Upper lobe of left lung (tissue), 6 donors: ENCODE measurements around the gene SDK2. TPM values are rescaled to one million over a fixed set of nuclear protein-coding genes. Genes with fewer than 3 reads are reported as not detected.
A peak's percentile ranks its signal among the peaks of the same experiment; 100 is the strongest.

ENCODE experiments used
- ATAC-seq, 2 donors: fragments of 200-7000 bp; cut with Tn5 transposase; one replicate each; pipeline ENCODE4 v1.9.1; 2022; ENCODE audit warnings: mild to moderate bottlenecking in 2 of 2, moderate library complexity in 2 of 2; ENCODE audit not compliant: low FRiP score in 2 of 2
- DNase-seq, 2 donors: peaks; one replicate each; pipeline ENCODE4 v3.0.0-alpha.2; 2019 to 2020
- H3K27ac ChIP-seq, 4 donors: fragments of 200-600 bp; sonication (generic); one replicate each; pipeline ENCODE4 v1.5.1; 2016 to 2019
- H3K27me3 ChIP-seq, 4 donors: fragments of 200-600 bp; sonication (generic); one replicate each; pipeline ENCODE4 v1.5.1; 2017 to 2019
- H3K36me3 ChIP-seq, 4 donors: fragments of 200-600 bp; sonication (generic); one replicate each; pipeline ENCODE4 v1.5.1; 2016 to 2019
- H3K4me1 ChIP-seq, 4 donors: fragments of 200-600 bp; sonication (generic); one replicate each; pipeline ENCODE4 v1.5.1; 2018 to 2019
- H3K4me3 ChIP-seq, 4 donors: fragments of 200-600 bp; sonication (generic); one replicate each; pipeline ENCODE4 v1.5.1; 2017 to 2019; ENCODE audit warnings: mild to moderate bottlenecking in 2 of 4, moderate library complexity in 1 of 4
- H3K9me3 ChIP-seq, 4 donors: fragments of 200-600 bp; sonication (generic); one replicate each; pipeline ENCODE4 v1.5.1; 2018 to 2019
- EP300 ChIP-seq, 4 donors: sonication (generic); formaldehyde crosslinking; IDR thresholded peaks; one replicate each; pipeline ENCODE4 v1.5.1; 2017; ENCODE audit warnings: antibody characterized with exemption in 4 of 4, control low read depth in 2 of 4
- POLR2A ChIP-seq, 4 donors: fragments of 450-650 bp; IDR thresholded peaks; one replicate each; pipeline ENCODE4 v1.5.1; 2016 to 2017; ENCODE audit warnings: antibody characterized with exemption in 4 of 4, mild to moderate bottlenecking in 2 of 4
- POLR2AphosphoS5 ChIP-seq, 2 donors: sonication (generic); formaldehyde crosslinking; IDR thresholded peaks; one replicate each; pipeline ENCODE4 v1.5.1; 2017; ENCODE audit warnings: antibody characterized with exemption in 2 of 2
- WGBS, 2 donors: methylation state at CpG; one replicate each; pipeline ENCODE4 v1.1.5; 2017 to 2018; 5-methylcytosine and 5-hydroxymethylcytosine counted together
- total RNA-seq, 6 donors: library from RNA; depleted of rRNA in 4 of 6; stranded (reverse); fragments of >200 nt in 4 of 6; gene quantifications; one replicate each; pipeline versions ENCODE4 v1.1.0 to v1.2.1, GENCODE V29; 2016 to 2021
- TF ChIP-seq, protein P1 (sequence below), 6 experiments: fragments of 450-650 bp in 4 of 6; fragments of 200-600 bp in 2 of 6; sonication (generic) in 2 of 6; IDR thresholded peaks; one replicate each; pipeline ENCODE4 v1.5.1; 2016 to 2019; ENCODE audit warnings: antibody characterized with exemption in 6 of 6
- donor health status: DM: no; HTN: no; CAD: no; lungs with moderate emphysema.
- donor health status: DM: no; HTN: yes; CAD: no; lungs with severe emphysema.

SDK2 gene
- total RNA-seq, 6 donors from 2014 or later: 1.2 to 7.3 (median 2.9) TPM

DNA sequence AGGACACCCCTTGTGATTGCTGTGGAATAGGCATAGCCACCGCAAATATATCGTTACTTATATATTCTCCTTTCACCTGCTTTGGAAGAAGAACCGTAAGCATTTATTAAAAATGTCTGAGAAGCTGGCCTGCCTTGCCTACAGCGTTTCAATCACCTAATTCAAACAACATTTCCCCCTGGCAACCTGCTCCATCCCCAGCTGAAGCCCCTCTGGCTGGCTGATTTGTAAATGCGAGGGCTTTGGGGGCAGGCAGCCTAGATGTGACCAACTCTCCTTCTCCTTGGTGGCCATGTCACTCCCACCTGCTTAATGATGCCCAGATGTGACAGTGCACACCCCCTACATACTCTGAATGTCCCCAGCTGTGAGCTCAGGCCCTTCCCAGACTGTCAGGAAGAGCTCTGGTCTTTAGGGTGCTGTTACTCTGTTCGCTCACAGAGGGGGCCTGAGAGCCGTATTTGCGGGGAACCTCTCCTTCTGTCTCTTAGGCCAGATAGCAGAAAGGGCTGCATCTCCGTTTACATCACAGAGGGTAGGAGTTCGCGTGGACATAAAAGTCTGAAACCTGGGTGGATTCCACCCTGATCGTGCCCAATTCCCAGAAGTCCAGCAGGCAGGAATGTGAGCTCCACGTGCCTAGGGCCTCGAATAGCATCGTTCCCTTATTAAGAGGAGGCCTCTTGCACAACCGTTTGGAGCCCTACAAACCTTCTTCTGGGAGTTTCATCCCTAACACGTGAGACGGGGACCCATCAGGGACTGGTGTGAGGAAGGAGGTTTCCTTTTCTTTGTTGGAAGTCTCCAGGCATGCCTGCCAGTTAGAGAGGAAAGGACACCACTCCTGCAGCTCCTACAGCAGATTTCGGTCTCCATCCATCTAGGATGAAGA is 2.4 kb upstream of the SDK2 start:
- TF ChIP-seq POLR2A (IDR thresholded peaks at IDR 0.05) (no peak), POLR2AphosphoS5 (IDR thresholded peaks at IDR 0.05) (no peak), EP300 (IDR thresholded peaks at IDR 0.05) (no peak)
- TF ChIP-seq, protein P1, sequence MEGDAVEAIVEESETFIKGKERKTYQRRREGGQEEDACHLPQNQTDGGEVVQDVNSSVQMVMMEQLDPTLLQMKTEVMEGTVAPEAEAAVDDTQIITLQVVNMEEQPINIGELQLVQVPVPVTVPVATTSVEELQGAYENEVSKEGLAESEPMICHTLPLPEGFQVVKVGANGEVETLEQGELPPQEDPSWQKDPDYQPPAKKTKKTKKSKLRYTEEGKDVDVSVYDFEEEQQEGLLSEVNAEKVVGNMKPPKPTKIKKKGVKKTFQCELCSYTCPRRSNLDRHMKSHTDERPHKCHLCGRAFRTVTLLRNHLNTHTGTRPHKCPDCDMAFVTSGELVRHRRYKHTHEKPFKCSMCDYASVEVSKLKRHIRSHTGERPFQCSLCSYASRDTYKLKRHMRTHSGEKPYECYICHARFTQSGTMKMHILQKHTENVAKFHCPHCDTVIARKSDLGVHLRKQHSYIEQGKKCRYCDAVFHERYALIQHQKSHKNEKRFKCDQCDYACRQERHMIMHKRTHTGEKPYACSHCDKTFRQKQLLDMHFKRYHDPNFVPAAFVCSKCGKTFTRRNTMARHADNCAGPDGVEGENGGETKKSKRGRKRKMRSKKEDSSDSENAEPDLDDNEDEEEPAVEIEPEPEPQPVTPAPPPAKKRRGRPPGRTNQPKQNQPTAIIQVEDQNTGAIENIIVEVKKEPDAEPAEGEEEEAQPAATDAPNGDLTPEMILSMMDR (IDR thresholded peaks at IDR 0.05): no peak
- ATAC-seq (peak in 1 of 2 donors; percentile 17), DNase-seq (no peak)
- H3K9me3 ChIP-seq: no peaks in the 10 kb centered on the region
- H3K27ac ChIP-seq: no peak overlapping the region
- H3K36me3 ChIP-seq: no peaks in the 10 kb centered on the region
- WGBS, 2 donors: 60 to 61% methylated on average over 14 to 19 of the region's 19 CpGs
- H3K27me3 ChIP-seq: peaks cover 0 to 40% (median 22%) of the 10 kb centered on the region in 4 donors
- H3K4me1 ChIP-seq: peaks cover 24 to 36% (median 26%) of the 10 kb centered on the region in 4 donors
- H3K4me3 ChIP-seq: no peak overlapping the region

DNA sequence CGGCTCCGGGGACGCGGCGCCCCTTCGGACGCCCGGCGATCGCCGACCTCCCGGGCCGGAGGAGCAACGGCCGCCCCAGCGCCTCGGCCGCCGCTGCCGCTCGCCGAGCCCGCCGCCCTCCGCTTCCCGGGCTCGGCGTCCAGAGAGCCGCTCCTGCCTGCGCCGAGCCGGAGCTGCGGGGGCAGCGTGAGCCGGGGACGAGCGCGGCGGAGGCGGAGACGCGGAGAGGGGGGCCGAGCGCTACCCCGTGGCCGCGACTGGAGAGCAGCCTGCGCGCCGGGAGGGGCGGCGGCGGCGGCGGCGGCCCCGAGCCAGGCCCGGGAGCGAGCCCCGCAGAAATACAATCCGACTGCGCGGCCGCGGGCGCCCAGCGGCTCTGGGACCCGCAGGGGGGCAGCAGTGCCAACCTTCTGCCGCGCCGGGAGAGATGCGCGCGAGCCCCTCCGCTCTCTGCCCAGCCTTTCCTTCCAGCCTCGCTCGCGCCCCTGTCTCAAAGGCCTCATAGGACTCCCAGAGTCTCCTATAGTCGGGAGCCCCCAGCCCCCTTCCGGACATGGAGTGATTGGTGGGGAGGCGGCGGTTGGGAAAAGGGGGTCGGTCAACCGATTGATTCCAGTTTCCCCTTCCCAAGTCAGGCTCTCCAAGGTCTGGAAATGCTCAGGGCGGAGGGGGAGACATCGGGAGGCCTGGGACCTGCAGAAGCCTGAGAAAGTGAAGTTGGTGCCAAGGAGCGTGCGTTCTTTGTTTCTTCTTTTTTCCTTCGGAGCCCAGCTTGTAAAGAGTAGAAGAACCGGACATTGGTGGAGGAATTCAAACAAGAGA is 1.0 kb upstream of the SDK2 start:
- no peak for TF ChIP-seq POLR2AphosphoS5 (IDR thresholded peaks at IDR 0.05)
- TF ChIP-seq, protein P1 (IDR thresholded peaks at IDR 0.05): peak in 3 of 6 experiments; percentile 8 to 16 (median 16)
- DNase-seq (peak in 1 of 2 donors; percentile 90), ATAC-seq (peak in 1 of 2 donors; percentile 34)
- Histone ChIP-seq H3K27me3 (peaks cover 0 to 40% (median 24%) of the 10 kb centered on the region in 4 donors), H3K4me3 (peak overlapping the region in 3 of 4 donors; percentile 45 to 51 (median 51)), H3K27ac (peak overlapping the region in 3 of 4 donors; percentile 5 to 72 (median 15)), H3K36me3 (no peaks in the 10 kb centered on the region), H3K4me1 (peaks cover 24 to 40% (median 26%) of the 10 kb centered on the region in 4 donors), H3K9me3 (no peaks in the 10 kb centered on the region)
- WGBS, 2 donors: 6 to 47% methylated on average over 6 to 55 of the region's 90 CpGs

DNA sequence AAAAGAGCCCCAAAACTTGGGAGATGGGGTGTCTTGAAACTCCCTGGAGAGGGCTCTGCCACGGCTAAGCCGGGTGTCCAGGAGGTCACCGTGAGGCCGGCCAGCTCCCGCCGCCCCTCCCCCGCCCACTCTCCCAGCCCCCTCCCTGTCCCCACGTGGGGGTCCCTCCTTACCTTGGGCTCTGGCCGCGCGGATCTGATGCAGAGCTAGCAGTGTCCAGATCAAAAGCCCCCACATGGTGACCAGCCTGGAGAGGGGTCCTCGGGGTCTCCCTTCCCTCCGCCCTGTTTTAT is 447 bp downstream of the SDK2 start:
- no peaks in the 10 kb centered on the region for H3K9me3 ChIP-seq
- no peaks in the 10 kb centered on the region for H3K36me3 ChIP-seq
- peaks cover 0 to 40% (median 24%) of the 10 kb centered on the region in 4 donors for H3K27me3 ChIP-seq
- ATAC-seq: no peak
- H3K4me1 ChIP-seq: peaks cover 25 to 45% (median 29%) of the 10 kb centered on the region in 4 donors
- no peak for TF ChIP-seq POLR2A (IDR thresholded peaks at IDR 0.05)
- no peak for TF ChIP-seq POLR2AphosphoS5 (IDR thresholded peaks at IDR 0.05)
- TF ChIP-seq, protein P1 (IDR thresholded peaks at IDR 0.05): no peak
- no peak for TF ChIP-seq EP300 (IDR thresholded peaks at IDR 0.05)
- H3K27ac ChIP-seq: peak overlapping the region in 1 of 4 donors; percentile 72
- 0% methylated on average over 2 of the region's 13 CpGs; no CpG with 5 or more reads in 1 of the 2 donors for WGBS, 2 donors
- DNase-seq: peak in 1 of 2 donors; percentile 29
- H3K4me3 ChIP-seq: peak overlapping the region in 3 of 4 donors; percentile 45 to 51 (median 51)

DNA sequence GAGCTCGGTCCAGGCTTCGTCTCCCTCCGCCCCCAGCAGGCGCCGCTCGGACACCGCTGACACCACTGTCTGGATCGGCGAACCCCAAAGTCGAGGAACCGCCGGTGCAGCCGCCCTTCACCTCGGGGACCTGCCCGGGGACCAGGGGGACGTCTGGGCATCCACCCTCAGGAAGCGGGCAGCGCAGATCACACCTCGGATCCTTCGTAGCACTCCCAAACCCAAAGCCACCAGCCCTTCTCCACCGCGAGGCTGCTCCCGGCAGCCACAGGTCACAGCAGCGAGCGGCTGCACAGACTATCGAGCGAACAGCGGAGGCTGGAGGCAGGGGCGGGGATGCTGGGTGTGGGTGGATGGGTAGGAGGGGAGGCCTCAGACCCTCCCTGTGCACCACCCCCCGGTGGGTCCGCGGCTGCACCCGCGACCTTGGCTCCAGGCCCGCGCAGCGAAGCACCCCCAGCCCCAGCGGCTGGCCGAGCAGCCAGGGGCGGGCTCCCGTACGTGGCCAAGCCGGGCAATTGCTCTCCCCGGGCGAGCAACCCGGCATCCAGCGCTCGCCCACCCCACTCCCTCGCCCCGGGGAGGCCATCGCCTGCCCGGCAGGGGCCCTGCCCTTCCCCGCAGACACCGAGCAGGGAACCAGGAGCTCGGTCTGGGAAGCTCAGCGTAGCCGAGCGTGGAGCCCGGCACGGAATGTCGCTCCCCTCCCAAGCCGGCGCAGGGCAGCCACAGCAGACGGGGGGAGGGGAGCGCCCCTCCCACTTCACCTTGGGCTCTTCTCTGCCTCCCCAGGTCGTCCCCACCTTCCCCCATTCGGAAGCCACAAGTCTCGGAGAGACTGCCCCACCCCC is 1.0 kb downstream of the SDK2 start:
- DNase-seq: peak in 1 of 2 donors; percentile 88
- Histone ChIP-seq H3K27ac (peak overlapping the region in 1 of 4 donors; percentile 72), H3K36me3 (no peaks in the 10 kb centered on the region), H3K4me3 (peak overlapping the region in 3 of 4 donors; percentile 45 to 51 (median 51)), H3K27me3 (peaks cover 0 to 40% (median 24%) of the 10 kb centered on the region in 4 donors), H3K4me1 (peaks cover 25 to 45% (median 29%) of the 10 kb centered on the region in 4 donors), H3K9me3 (no peaks in the 10 kb centered on the region)
- TF ChIP-seq EP300 (IDR thresholded peaks at IDR 0.05) (no peak), POLR2AphosphoS5 (IDR thresholded peaks at IDR 0.05) (no peak)
- TF ChIP-seq, protein P1 (IDR thresholded peaks at IDR 0.05): peak in 1 of 6 experiments; percentile 9
- peak in 1 of 2 donors; percentile 34 for ATAC-seq
- WGBS, 2 donors: 1 to 2% methylated on average over 14 to 28 of the region's 68 CpGs
